SKM-1 (cell line): ENCODE results near the gene SLC49A3.
"Not testable (repeated sequence)": the region's sequence is repeated elsewhere in the genome, so short reads cannot be mapped to it uniquely, and the experiment has no call there.

Experiments
- DNase-seq: peaks from one replicate; lab custom pipeline; 2025; ENCODE audit not compliant: unreplicated experiment; lab: John Stamatoyannopoulos, UW

SLC49A3 gene

GRCh38 chr4:688854-689681 is at the start of gene SLC49A3:
Gene SLC49A3 (minus strand): TSS chr4:689151. CDS start chr4:689127, 24 bp downstream.
- DNase-seq = no peak

- DNase-seq = not testable (repeated sequence)
Observed at GRCh38 chr4:736561-736960, 47.6 kb upstream of the SLC49A3 start.

GRCh38 chr4:735583-735982 is 46.6 kb upstream of the SLC49A3 start:
- no peak for DNase-seq

GRCh38 chr4:734951-735350 is 46.0 kb upstream of the SLC49A3 start:
- DNase-seq = no peak

- DNase-seq = no peak
Observed at GRCh38 chr4:734075-734474, 45.1 kb upstream of the SLC49A3 start.

GRCh38 chr4:733631-733980 is 44.7 kb upstream of the SLC49A3 start:
- DNase-seq = no peak

- no peak for DNase-seq
Observed at GRCh38 chr4:732911-733630, 44.1 kb upstream of the SLC49A3 start.

- no peak for DNase-seq
Observed at GRCh38 chr4:732486-732885, 43.5 kb upstream of the SLC49A3 start.

- DNase-seq = not testable (repeated sequence)
Observed at GRCh38 chr4:731954-732353, 43.0 kb upstream of the SLC49A3 start.

- not testable (repeated sequence) for DNase-seq
Observed at GRCh38 chr4:730946-731904, 42.3 kb upstream of the SLC49A3 start.

- DNase-seq = no peak
Observed at GRCh38 chr4:730511-730910, 41.6 kb upstream of the SLC49A3 start.

GRCh38 chr4:729336-730315 is 40.7 kb upstream of the SLC49A3 start:
- no peak for DNase-seq

- DNase-seq = no peak
Observed at GRCh38 chr4:727576-727975, 38.6 kb upstream of the SLC49A3 start.

- DNase-seq = no peak
Observed at GRCh38 chr4:726838-727237, 37.9 kb upstream of the SLC49A3 start.

- no peak for DNase-seq
Observed at GRCh38 chr4:726235-726787, 37.4 kb upstream of the SLC49A3 start.

GRCh38 chr4:725391-726234 is 36.7 kb upstream of the SLC49A3 start:
- no peak for DNase-seq

GRCh38 chr4:723751-724530 is 35.0 kb upstream of the SLC49A3 start:
- DNase-seq = no peak

- DNase-seq = no peak
Observed at GRCh38 chr4:722851-723360, 34.0 kb upstream of the SLC49A3 start.
